HG03457 (cell line): ENCODE results near the gene C22orf15.

ENCODE experiments used
- ATAC-seq: cut with Tn5 transposase; IDR thresholded peaks from one replicate; pipeline ENCODE4 v1.9.1; 2021; ENCODE audit warnings: moderate number of reproducible peaks; ENCODE audit not compliant: unreplicated experiment

The C22orf15 gene

GRCh38 chr22:23772649-23773473 is 10.1 kb downstream of the C22orf15 start, which contains the start of gene MMP11:
Gene MMP11, plus strand, starts transcription at chr22:23772849. Its CDS starts 22 bp downstream, at chr22:23772871.
- no peak for ATAC-seq

DNA sequence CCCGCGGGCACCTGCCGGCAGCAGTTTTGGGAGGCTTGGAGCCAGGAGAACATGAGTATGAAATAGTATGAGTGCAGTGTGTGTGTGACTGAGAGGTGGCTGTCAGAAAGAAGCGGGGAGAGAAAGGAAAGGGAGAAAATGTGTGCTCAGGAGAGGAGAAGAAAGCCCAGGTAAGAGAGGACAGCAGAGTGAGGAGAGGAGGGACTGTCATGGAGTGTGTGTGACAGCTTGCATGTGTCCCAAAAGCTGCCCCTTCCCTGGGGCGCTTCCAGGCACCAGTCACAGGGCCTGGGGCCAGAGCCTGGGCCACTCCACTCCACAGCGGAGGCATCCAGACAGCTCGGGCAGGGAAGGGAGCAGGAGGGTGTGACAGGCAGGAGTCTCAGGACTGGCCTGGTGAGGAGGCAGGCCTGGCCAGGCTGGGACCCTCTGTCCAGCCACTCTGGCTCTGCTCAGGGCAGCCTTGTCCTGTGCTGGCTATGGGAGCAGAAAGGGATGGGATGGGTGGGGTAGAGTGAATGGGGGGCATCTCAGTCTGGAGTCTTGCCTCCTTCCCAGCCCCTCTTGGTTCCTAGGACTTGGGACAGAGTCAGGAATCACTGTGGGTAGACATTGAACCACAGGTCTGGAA is 10.8 kb downstream of the C22orf15 start:
- no peak for ATAC-seq

- no peak for ATAC-seq
Measured at GRCh38 chr22:23774114-23774921, 11.5 kb downstream of the C22orf15 start.

- ATAC-seq, result no peak
Measured at GRCh38 chr22:23774922-23775436, 12.2 kb downstream of the C22orf15 start.

GRCh38 chr22:23775779-23776375 is 13.1 kb downstream of the C22orf15 start:
- no peak for ATAC-seq

DNA sequence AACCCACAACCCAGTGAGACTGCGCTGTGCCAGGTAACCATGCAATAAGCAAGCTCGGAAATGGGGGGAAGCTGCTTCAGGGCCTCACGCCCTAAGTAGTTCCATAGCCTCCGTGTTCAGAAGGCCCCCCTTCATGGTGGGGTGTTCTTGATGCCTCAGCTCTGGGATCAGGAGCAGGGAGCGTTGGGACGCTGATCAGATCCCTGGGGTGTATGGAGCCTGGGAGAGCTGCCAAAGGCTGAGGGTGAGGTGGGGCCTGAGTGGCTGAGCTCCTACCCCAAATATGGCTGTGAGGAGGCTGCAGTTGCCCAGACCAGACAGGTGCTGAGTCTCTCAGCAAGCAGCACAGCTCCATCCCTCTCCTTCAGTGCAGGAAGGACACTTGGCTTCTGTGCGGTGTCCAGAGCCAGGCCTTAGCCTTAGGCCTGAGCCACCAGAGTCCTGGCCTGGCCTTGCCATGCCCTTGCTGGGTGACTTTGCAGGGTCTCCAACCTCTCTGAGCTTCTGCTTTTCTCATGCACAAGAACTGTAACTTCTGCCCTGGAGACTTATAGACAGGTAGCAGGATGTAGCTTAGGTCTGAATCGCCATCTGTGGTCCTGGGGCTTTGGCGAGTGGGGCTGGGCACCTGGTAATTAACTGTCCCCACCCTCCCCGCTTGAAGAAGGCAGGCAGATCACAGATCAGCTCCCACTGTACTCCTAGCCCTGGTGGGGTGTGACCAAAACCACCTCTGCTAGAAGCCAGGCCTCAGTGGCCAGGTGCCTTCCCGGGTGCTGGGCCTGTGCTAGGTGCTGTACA is 15.2 kb downstream of the C22orf15 start:
- no peak for ATAC-seq

DNA sequence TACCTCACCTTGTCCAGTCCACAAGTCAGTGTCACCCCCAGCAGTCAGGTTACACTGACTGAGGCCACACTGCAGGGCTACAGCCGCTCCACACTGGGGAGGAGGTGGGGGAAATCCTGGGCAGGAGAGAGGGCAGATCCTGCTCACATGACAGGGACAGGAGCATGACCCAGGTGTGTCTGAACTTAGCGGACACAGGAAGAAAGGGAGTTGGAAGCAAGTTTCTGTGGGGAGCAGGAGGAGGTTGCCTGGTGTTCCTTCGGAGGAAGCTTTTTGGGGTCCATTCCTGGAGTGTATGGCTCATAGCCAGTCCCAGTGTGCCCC is 15.7 kb downstream of the C22orf15 start:
- no peak for ATAC-seq

DNA sequence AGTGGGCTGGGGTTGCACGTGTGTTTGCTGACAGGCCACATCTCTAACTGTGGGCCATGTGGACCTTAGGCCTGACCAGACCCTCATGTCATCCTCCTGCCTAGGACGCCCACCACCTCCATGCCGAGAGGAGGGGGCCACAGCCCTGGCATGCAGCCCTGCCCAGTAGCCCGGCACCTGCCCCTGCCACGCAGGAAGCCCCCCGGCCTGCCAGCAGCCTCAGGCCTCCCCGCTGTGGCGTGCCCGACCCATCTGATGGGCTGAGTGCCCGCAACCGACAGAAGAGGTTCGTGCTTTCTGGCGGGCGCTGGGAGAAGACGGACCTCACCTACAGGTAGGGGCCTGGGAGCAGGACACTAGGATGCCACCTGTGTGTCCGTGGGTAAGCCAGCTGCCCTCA is 16.3 kb downstream of the C22orf15 start:
- ATAC-seq, result no peak

GRCh38 chr22:23779731-23780130 is 16.9 kb downstream of the C22orf15 start:
- no peak for ATAC-seq

DNA sequence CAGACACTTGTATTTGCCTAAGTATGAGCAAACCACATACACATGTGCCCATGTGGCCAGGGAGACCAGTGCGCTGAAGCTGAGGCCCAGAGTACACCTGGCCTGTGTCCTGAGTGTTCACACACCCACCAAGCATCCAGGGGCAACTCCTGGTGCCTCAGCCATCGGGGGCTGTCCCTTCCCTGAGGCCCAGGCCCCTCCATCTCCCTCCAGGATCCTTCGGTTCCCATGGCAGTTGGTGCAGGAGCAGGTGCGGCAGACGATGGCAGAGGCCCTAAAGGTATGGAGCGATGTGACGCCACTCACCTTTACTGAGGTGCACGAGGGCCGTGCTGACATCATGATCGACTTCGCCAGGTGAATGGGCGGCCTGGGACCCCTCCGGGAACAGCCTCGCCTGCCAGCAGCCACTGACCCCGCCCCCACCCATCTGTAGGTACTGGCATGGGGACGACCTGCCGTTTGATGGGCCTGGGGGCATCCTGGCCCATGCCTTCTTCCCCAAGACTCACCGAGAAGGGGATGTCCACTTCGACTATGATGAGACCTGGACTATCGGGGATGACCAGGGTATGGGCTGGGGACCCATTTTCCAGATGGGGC is 17.5 kb downstream of the C22orf15 start:
- no peak for ATAC-seq

GRCh38 chr22:23781065-23781464 is 18.3 kb downstream of the C22orf15 start:
- no peak for ATAC-seq

- ATAC-seq, result no peak
Measured at GRCh38 chr22:23781511-23782183, 18.9 kb downstream of the C22orf15 start.

DNA sequence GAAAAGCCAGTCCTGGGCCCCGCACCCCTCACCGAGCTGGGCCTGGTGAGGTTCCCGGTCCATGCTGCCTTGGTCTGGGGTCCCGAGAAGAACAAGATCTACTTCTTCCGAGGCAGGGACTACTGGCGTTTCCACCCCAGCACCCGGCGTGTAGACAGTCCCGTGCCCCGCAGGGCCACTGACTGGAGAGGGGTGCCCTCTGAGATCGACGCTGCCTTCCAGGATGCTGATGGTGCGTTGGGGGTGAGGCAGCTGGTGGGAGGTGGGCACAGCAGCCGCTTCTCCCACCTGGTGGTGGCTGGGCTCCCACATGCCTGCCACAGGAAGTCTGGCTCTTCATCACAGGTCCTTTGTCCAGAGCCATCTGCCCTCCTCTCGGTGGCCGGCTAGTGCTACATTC is 19.5 kb downstream of the C22orf15 start:
- ATAC-seq, result no peak

DNA sequence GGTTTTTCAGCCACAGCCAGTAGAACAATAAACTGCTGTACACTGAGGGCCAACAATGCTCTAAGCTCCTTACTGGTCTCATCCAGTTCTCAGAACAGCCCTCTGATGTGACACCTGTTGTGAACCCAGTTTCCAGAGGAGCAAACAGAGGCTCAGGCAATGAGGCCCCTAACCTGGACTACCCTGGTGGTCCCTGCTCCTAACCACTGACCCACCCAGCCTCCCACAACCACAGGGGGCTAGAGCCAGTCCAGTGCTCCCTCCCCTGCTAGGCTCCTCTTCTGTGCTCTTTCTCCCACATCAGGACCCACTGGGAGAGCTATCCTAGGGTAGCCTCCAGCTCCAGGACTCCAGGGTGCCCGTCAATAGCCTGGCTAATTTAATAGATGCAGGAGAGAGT is 19.9 kb downstream of the C22orf15 start:
- ATAC-seq, result no peak

DNA sequence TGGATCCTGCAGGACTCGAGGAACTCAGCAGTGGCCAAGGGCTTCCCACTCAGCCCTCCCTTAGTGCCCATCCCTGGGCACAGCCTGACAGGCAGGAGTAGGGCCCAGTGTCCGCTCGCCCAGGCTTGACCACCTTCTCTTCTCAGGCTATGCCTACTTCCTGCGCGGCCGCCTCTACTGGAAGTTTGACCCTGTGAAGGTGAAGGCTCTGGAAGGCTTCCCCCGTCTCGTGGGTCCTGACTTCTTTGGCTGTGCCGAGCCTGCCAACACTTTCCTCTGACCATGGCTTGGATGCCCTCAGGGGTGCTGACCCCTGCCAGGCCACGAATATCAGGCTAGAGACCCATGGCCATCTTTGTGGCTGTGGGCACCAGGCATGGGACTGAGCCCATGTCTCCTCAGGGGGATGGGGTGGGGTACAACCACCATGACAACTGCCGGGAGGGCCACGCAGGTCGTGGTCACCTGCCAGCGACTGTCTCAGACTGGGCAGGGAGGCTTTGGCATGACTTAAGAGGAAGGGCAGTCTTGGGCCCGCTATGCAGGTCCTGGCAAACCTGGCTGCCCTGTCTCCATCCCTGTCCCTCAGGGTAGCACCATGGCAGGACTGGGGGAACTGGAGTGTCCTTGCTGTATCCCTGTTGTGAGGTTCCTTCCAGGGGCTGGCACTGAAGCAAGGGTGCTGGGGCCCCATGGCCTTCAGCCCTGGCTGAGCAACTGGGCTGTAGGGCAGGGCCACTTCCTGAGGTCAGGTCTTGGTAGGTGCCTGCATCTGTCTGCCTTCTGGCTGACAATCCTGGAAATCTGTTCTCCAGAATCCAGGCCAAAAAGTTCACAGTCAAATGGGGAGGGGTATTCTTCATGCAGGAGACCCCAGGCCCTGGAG is 20.7 kb downstream of the C22orf15 start:
- no peak for ATAC-seq

GRCh38 chr22:23784215-23784732 is 21.5 kb downstream of the C22orf15 start:
- no peak for ATAC-seq

DNA sequence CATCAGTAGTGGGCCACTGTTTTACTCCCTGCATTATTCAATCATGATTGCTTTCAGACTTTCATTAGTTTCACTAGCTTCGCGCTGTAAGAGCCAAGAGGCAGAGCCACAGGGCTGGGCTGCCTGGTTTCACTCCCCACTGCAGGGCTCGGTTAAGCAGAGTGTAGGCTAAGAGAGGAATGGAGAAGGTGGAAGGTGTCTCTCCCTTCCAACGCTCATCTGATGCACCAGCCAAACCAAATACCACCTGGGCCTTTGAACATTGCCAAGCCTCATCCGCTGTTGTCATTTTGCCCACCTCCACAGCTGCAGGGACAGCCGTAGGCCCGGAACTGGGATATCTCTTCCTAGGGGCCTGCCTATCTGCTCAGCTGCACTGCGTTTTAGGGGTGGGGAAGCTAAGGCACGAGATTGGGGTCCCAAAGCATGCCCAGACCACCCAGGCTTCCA is 23.5 kb downstream of the C22orf15 start:
- ATAC-seq, result no peak
